Measurements from ENCODE around the gene RAB13.
"Not testable (repeated sequence)": the region's sequence is repeated elsewhere in the genome, so short reads cannot be mapped to it uniquely, and the experiment has no call there.

- not testable (repeated sequence) for TF ChIP-seq EZH2 (IDR thresholded peaks at IDR 0.05; ENCODE audit: insufficient read depth, low read length); CTCF (IDR thresholded peaks at IDR 0.05; ENCODE audit: insufficient read depth, low read depth, low read length)
Measured at GRCh38 chr1:154033697-154034096, 47.6 kb upstream of the RAB13 start.
